K562 (cell line): Measurements from ENCODE around the gene EIF4E1B. TPM values are rescaled to one million over a fixed set of nuclear protein-coding genes. Genes with fewer than 3 reads are reported as not detected.
A peak's percentile ranks its signal among the peaks of the same experiment; 100 is the strongest.

ENCODE experiments used
- ARID4B ChIP-seq: sonication (generic); formaldehyde crosslinking; IDR thresholded peaks from 2 replicates; pipeline ENCODE4 v1.8.0; 2022; ENCODE audit warnings: mild to moderate bottlenecking, missing genetic modification reagents
- ATF1 ChIP-seq, 2 experiments: fragments of 450-650 bp in 1 of 2; IDR thresholded peaks; 2 replicates each; pipeline ENCODE4 v1.6.1; 2016; ENCODE audit warnings: missing compliant biosample characterization in 1 of 2, missing genetic modification characterization in 1 of 2
- CREBBP ChIP-seq: IDR thresholded peaks from one replicate; pipeline ENCODE4 v1.6.1; 2012; ENCODE audit warnings: low read depth, mild to moderate bottlenecking, control low read depth, inconsistent platforms, low read length
- DLX4 ChIP-seq: fragments of 250-450 bp; sonication (Bioruptor Pico); IDR thresholded peaks from 2 replicates; pipeline ENCODE4 v1.6.1; 2021; ENCODE audit warnings: mild to moderate bottlenecking
- DMBX1 ChIP-seq: fragments of 250-450 bp; sonication (Bioruptor Pico); IDR thresholded peaks from 2 replicates; pipeline ENCODE4 v1.8.0; 2022; ENCODE audit warnings: inconsistent platforms, mild to moderate bottlenecking, moderate library complexity, borderline replicate concordance
- E2F5 ChIP-seq: sonication (generic); formaldehyde crosslinking; IDR thresholded peaks from 2 replicates; pipeline ENCODE4 v1.8.0; 2022; ENCODE audit warnings: mild to moderate bottlenecking, missing genetic modification reagents
- ETV5 ChIP-seq: sonication (generic); formaldehyde crosslinking; IDR thresholded peaks from 2 replicates; pipeline ENCODE4 v1.4.0; 2020; ENCODE audit warnings: low read depth, mild to moderate bottlenecking, missing genetic modification reagents
- HMGN3 ChIP-seq: IDR thresholded peaks from 2 replicates; pipeline ENCODE4 v1.6.1; 2011; ENCODE audit warnings: borderline replicate concordance, low read depth, mild to moderate bottlenecking, mixed read lengths, low read length; ENCODE audit not compliant: insufficient read length; ENCODE audit errors: extremely low read depth
- IRF2 ChIP-seq: sonication (generic); formaldehyde crosslinking; IDR thresholded peaks from 2 replicates; pipeline ENCODE4 v1.8.1; 2022; ENCODE audit warnings: mild to moderate bottlenecking, missing genetic modification reagents
- MAZ ChIP-seq, 2 experiments: fragments of 450-650 bp in 1 of 2; sonication (generic) in 1 of 2; formaldehyde crosslinking; IDR thresholded peaks in 1 of 2; conservative IDR thresholded peaks in 1 of 2; 2 replicates each; pipeline versions ENCODE4 v1.4.0 to v1.5.0; 2020; ENCODE audit warnings: mild to moderate bottlenecking in 1 of 2, missing genetic modification reagents in 1 of 2
- MYNN ChIP-seq, 2 experiments: sonication (generic); formaldehyde crosslinking in 1 of 2; IDR thresholded peaks; 2 replicates each; pipeline versions ENCODE4 v1.5.0 to v1.6.1; 2016 to 2020; ENCODE audit warnings: antibody characterized with exemption in 1 of 2, missing genetic modification reagents in 1 of 2
- NFE2 ChIP-seq: IDR thresholded peaks from 2 replicates; pipeline ENCODE4 v1.6.1; 2014; ENCODE audit warnings: antibody characterized with exemption, low read depth
- NFYB ChIP-seq: IDR thresholded peaks from 2 replicates; pipeline ENCODE4 v1.6.1; 2011; ENCODE audit warnings: mild to moderate bottlenecking, moderate library complexity; ENCODE audit not compliant: insufficient read length; ENCODE audit errors: extremely low read depth
- RBM25 ChIP-seq: fragments of 200-400 bp; formaldehyde crosslinking; IDR thresholded peaks from 2 replicates; pipeline ENCODE4 v1.6.1; 2018; ENCODE audit warnings: low read length, low read depth, moderate library complexity; ENCODE audit not compliant: severe bottlenecking
- SAP30 ChIP-seq: fragments of 200-600 bp; sonication (generic); IDR thresholded peaks from 2 replicates; pipeline ENCODE4 v1.6.1; 2012; ENCODE audit warnings: borderline replicate concordance, low read depth, mild to moderate bottlenecking, moderate library complexity, low read length, control low read depth, inconsistent platforms; ENCODE audit not compliant: insufficient read depth, poor library complexity, severe bottlenecking
- STAT5A ChIP-seq: IDR thresholded peaks from 2 replicates; pipeline ENCODE4 v1.6.1; 2012; ENCODE audit warnings: low read length, inconsistent platforms, borderline replicate concordance
- TEAD2 ChIP-seq: fragments of 450-650 bp; IDR thresholded peaks from 2 replicates; pipeline ENCODE4 v1.6.1; 2016; ENCODE audit warnings: missing genetic modification characterization, control low read depth, missing compliant biosample characterization
- ZNF347 ChIP-seq: fragments of 450-650 bp; formaldehyde crosslinking; IDR thresholded peaks from 2 replicates; pipeline ENCODE4 v1.4.0; 2020; ENCODE audit warnings: low read depth, mild to moderate bottlenecking, moderate library complexity
- ZNF395 ChIP-seq: fragments of 200-800 bp; sonication (Bioruptor generic); IDR thresholded peaks from 2 replicates; pipeline ENCODE4 v1.6.1; 2017; ENCODE audit warnings: missing genetic modification characterization, missing compliant biosample characterization
- ZNF76 ChIP-seq: fragments of 250-450 bp; sonication (Bioruptor Pico); IDR thresholded peaks from 2 replicates; pipeline ENCODE4 v1.4.0; 2020; ENCODE audit warnings: mild to moderate bottlenecking, moderate library complexity, borderline replicate concordance
- polyA plus RNA-seq, 8 experiments: library from polyadenylated mRNA; depleted of rRNA in 4 of 8; stranded (reverse) in 5 of 8; unstranded in 3 of 8; fragments of >200 nt; fragmentation: Nextera tagmentation in 2 of 8; fragmentation: Illumina TruSeq in 1 of 8; extraction: Ambion mirVana in 2 of 8; extraction: Trizol in 1 of 8; gene quantifications; 2 replicates each; pipeline versions ENCODE4 v1.2.1 to v1.2.3, GENCODE V29; 2011 to 2014; ENCODE audit warnings: inconsistent platforms in 1 of 8, missing spikeins in 1 of 8
- total RNA-seq, 7 experiments: library from RNA; depleted of rRNA in 6 of 7; stranded (reverse); fragments of >200 nt in 6 of 7; fragmentation: Illumina TruSeq in 2 of 7; extraction: Trizol in 2 of 7; gene quantifications; 2 replicates each; pipeline versions ENCODE4 v1.2.1 to v1.2.3, GENCODE V29; 2011 to 2021; ENCODE audit warnings: low replicate concordance in 1 of 7

EIF4E1B gene
- total and polyA plus RNA-seq, 9 of the 15 experiments (the other 6 are each of a cell fraction or from before 2014, with no cell fraction given), result not detected

- no peak for TF ChIP-seq SAP30
- no peak for TF ChIP-seq E2F5 (CRISPR knock-in tag)
- TF ChIP-seq STAT5A, result no peak
- no peak for TF ChIP-seq HMGN3
- TF ChIP-seq NFYB, result no peak
- TF ChIP-seq ZNF76, result no peak
- no peak for TF ChIP-seq TEAD2 (tag)
- TF ChIP-seq NFE2, result no peak
- TF ChIP-seq ZNF395 (CRISPR knock-in tag), result no peak
- TF ChIP-seq ETV5 (CRISPR knock-in tag), result 0 out of 2 replicates have a peak, but pooled peaks have one; percentile 18
- no peak for TF ChIP-seq MYNN (IDR thresholded peaks at IDR 0.05)
- no peak for TF ChIP-seq MYNN (CRISPR knock-in tag; IDR thresholded peaks at IDR 0.05)
- peak; percentile 84 for TF ChIP-seq RBM25
- TF ChIP-seq CREBBP, result no peak
- TF ChIP-seq IRF2 (CRISPR knock-in tag), result no peak
- TF ChIP-seq MAZ (CRISPR knock-in tag; conservative IDR thresholded peaks at IDR 0.05 in 1 of 2, IDR thresholded peaks at IDR 0.05 in 1 of 2), result peak; percentile 68 to 75
- TF ChIP-seq DLX4, result no peak
- no peak for TF ChIP-seq DMBX1 (CRISPR knock-in tag)
- TF ChIP-seq ATF1 (CRISPR knock-in tag; IDR thresholded peaks at IDR 0.05), result no peak
- no peak for TF ChIP-seq ATF1 (tag; IDR thresholded peaks at IDR 0.05)
- TF ChIP-seq ARID4B (CRISPR knock-in tag), result peak; percentile 24; the same call in 1 of the 2 replicates
- TF ChIP-seq ZNF347, result no peak
These were observed 20.6 kb upstream of the EIF4E1B start, which contains the start of gene GPRIN1 (continued) for GRCh38 chr5:176609724-176610434.
